ENCODE measurements around the gene PCDHGA8. TPM values are rescaled to one million over a fixed set of nuclear protein-coding genes. Genes with fewer than 3 reads are reported as not detected.
"Not testable (repeated sequence)": the region's sequence is repeated elsewhere in the genome, so short reads cannot be mapped to it uniquely, and the experiment has no call there.

The PCDHGA8 gene
- polyA plus RNA-seq, 1 of the 3 experiments (the other 2 are of a cell fraction): 0.12 TPM

DNA sequence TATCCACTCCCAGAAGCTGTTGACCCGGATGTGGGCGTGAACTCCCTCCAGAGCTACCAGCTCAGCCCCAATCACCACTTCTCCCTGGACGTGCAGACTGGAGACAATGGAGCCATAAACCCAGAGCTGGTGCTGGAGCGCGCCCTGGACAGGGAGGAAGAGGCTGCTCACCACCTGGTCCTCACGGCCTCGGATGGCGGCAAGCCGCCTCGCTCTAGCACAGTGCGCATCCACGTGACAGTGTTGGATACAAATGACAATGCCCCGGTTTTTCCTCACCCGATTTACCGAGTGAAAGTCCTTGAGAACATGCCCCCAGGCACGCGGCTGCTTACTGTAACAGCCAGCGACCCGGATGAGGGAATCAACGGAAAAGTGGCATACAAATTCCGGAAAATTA, 834 bp downstream of the PCDHGA8 start (continued):
- TF ChIP-seq, protein P1, sequence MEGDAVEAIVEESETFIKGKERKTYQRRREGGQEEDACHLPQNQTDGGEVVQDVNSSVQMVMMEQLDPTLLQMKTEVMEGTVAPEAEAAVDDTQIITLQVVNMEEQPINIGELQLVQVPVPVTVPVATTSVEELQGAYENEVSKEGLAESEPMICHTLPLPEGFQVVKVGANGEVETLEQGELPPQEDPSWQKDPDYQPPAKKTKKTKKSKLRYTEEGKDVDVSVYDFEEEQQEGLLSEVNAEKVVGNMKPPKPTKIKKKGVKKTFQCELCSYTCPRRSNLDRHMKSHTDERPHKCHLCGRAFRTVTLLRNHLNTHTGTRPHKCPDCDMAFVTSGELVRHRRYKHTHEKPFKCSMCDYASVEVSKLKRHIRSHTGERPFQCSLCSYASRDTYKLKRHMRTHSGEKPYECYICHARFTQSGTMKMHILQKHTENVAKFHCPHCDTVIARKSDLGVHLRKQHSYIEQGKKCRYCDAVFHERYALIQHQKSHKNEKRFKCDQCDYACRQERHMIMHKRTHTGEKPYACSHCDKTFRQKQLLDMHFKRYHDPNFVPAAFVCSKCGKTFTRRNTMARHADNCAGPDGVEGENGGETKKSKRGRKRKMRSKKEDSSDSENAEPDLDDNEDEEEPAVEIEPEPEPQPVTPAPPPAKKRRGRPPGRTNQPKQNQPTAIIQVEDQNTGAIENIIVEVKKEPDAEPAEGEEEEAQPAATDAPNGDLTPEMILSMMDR (IDR thresholded peaks at IDR 0.05): no peak
- no peak for TF ChIP-seq TEAD4 (IDR thresholded peaks at IDR 0.05; ENCODE audit: borderline replicate concordance, insufficient read depth)
- TF ChIP-seq TAF1 (IDR thresholded peaks at IDR 0.05; ENCODE audit: borderline replicate concordance, low read depth, low read length): no peak

GRCh38 chr5:141394401-141395187, 2.2 kb downstream of the PCDHGA8 start:
- H3K27ac ChIP-seq (ENCODE audit: low read depth in 2 of 2, low read length in 1 of 2); H3K4me2 ChIP-seq; H4K20me1 ChIP-seq (ENCODE audit: insufficient read depth); H3K79me2 ChIP-seq (ENCODE audit: insufficient read depth); H3K9ac ChIP-seq; H3K4me1 ChIP-seq (ENCODE audit: control insufficient read depth in 1 of 2, insufficient read depth in 2 of 2, low read depth in 1 of 2, low read length in 1 of 2); POLR2A ChIA-PET; H3K4me3 ChIP-seq (ENCODE audit: low read depth in 2 of 2, low read length in 1 of 2); H3K9me3 ChIP-seq; DNase-seq; H3K9me2 ChIP-seq; H2AFZ ChIP-seq (ENCODE audit: low read depth); H3K27me3 ChIP-seq (ENCODE audit: insufficient read depth); H3F3A ChIP-seq (replicated peaks; ENCODE audit: insufficient read depth): not testable (repeated sequence)
- peaks cover 0 to 15% of the 10 kb centered on the region in 2 experiments for H3K36me3 ChIP-seq (replicated peaks in 1 of 2; ENCODE audit: control insufficient read depth in 1 of 2, insufficient read depth in 2 of 2, low read length in 1 of 2)
- WGBS (ENCODE audit: low lambda C conversion rate): 81% methylated on average over 24 of the region's 53 CpGs
- CTCF ChIA-PET: interaction anchor here (0.7 kb wide), 1 partner anchor 131 kb away, joined by 3 read pairs; no protein-coding TSS in a partner anchor

- H3K9me2 ChIP-seq; POLR2A ChIA-PET; H3K4me1 ChIP-seq (ENCODE audit: control insufficient read depth in 1 of 2, insufficient read depth in 2 of 2, low read depth in 1 of 2, low read length in 1 of 2); H3K4me3 ChIP-seq (ENCODE audit: low read depth in 2 of 2, low read length in 1 of 2); H3K27me3 ChIP-seq (ENCODE audit: insufficient read depth); H3K4me2 ChIP-seq; H3K27ac ChIP-seq (ENCODE audit: low read depth in 2 of 2, low read length in 1 of 2); H3K9ac ChIP-seq; H3F3A ChIP-seq (replicated peaks; ENCODE audit: insufficient read depth); DNase-seq; H4K20me1 ChIP-seq (ENCODE audit: insufficient read depth); H2AFZ ChIP-seq (ENCODE audit: low read depth); H3K79me2 ChIP-seq (ENCODE audit: insufficient read depth); H3K36me3 ChIP-seq (replicated peaks in 1 of 2; ENCODE audit: control insufficient read depth in 1 of 2, insufficient read depth in 2 of 2, low read length in 1 of 2): not testable (repeated sequence)
- 61% methylated on average over 22 of the region's 43 CpGs for WGBS (ENCODE audit: low lambda C conversion rate)
- CTCF ChIA-PET: interaction anchor here (0.9 to 1.0 kb wide), 3 partner anchors 32 to 216 kb away, joined by 3 to 4 read pairs (median 3); partner anchors contain the start of genes PCDHB16 and PCDHGA12
- peaks cover 11% of the 10 kb centered on the region for H3K9me3 ChIP-seq
Observed at GRCh38 chr5:141397756-141398551, 5.5 kb downstream of the PCDHGA8 start, which contains the start of gene PCDHGB5. TSS of gene PCDHGB5 (plus strand) at chr5:141397947. CDS start at chr5:141398128, 181 bp downstream.

GRCh38 chr5:141398608-141399007, 6.2 kb downstream of the PCDHGA8 start:
- Histone ChIP-seq H3K27me3 (ENCODE audit: insufficient read depth) (no peaks in the 10 kb centered on the region), H3K9me2 (no peaks in the 10 kb centered on the region), H3K4me1 (ENCODE audit: control insufficient read depth in 1 of 2, insufficient read depth in 2 of 2, low read depth in 1 of 2, low read length in 1 of 2) (no peaks in the 10 kb centered on the region), H4K20me1 (ENCODE audit: insufficient read depth) (no peaks in the 10 kb centered on the region), H3K79me2 (ENCODE audit: insufficient read depth) (no peaks in the 10 kb centered on the region; the same call in 1 of the 2 replicates), H3K36me3 (replicated peaks in 1 of 2; ENCODE audit: control insufficient read depth in 1 of 2, insufficient read depth in 2 of 2, low read length in 1 of 2) (peaks cover 0 to 2% of the 10 kb centered on the region in 2 experiments), H3K27ac (ENCODE audit: low read depth in 2 of 2, low read length in 1 of 2) (no peak overlapping the region), H3K9ac (no peak overlapping the region), H3F3A (replicated peaks; ENCODE audit: insufficient read depth) (no peaks in the 10 kb centered on the region), H3K4me2 (no peak overlapping the region), H3K9me3 (peaks cover 9% of the 10 kb centered on the region), H2AFZ (ENCODE audit: low read depth) (no peak overlapping the region), H3K4me3 (ENCODE audit: low read depth in 2 of 2, low read length in 1 of 2) (no peak overlapping the region)
- DNase-seq: no peak
- CTCF ChIA-PET: interaction anchor here (1.0 kb wide), 1 partner anchor 159 kb away, joined by 4 read pairs; no protein-coding TSS in a partner anchor
- POLR2A ChIA-PET: no interaction called here
- 66% methylated on average over 14 of the region's 15 CpGs for WGBS (ENCODE audit: low lambda C conversion rate)
- TF ChIP-seq JUND (IDR thresholded peaks at IDR 0.05) (no peak), GABPA (IDR thresholded peaks at IDR 0.05; ENCODE audit: low read depth) (no peak), ELF1 (IDR thresholded peaks at IDR 0.05) (no peak), RCOR1 (IDR thresholded peaks at IDR 0.05; ENCODE audit: low read length) (no peak), MAX (IDR thresholded peaks at IDR 0.05; ENCODE audit: low read depth) (no peak), TCF12 (IDR thresholded peaks at IDR 0.05) (no peak), NRF1 (IDR thresholded peaks at IDR 0.05; ENCODE audit: low read depth, low read length) (no peak), FOXM1 (IDR thresholded peaks at IDR 0.05; ENCODE audit: low read depth) (no peak), USF1 (IDR thresholded peaks at IDR 0.05; ENCODE audit: borderline replicate concordance, low read depth) (no peak), RXRA (IDR thresholded peaks at IDR 0.05; ENCODE audit: borderline replicate concordance, low read depth) (no peak), SIN3A (IDR thresholded peaks at IDR 0.05; ENCODE audit: borderline replicate concordance, low read depth, low read length) (no peak), MXI1 (IDR thresholded peaks at IDR 0.05; ENCODE audit: low read depth, low read length) (no peak)
